Trophoblast cell (in vitro differentiated cells and primary cell): Measurements from ENCODE around the gene TAAR1.

Source experiments
- DNase-seq, 2 donors: peaks; one replicate each; pipeline ENCODE4 v3.0.0-alpha.2; 2016
- H2AFZ ChIP-seq: 2 replicates; pipeline ENCODE4 v1.6.1; 2013; ENCODE audit warnings: low read length, moderate library complexity, mild to moderate bottlenecking; ENCODE audit not compliant: insufficient read depth, poor library complexity
- H2AK5ac ChIP-seq: 2 replicates; pipeline ENCODE4 v1.6.1; 2013; ENCODE audit warnings: mild to moderate bottlenecking, low read length
- H2BK120ac ChIP-seq: 2 replicates; pipeline ENCODE4 v1.6.1; 2013; ENCODE audit warnings: low read length, mild to moderate bottlenecking, moderate library complexity; ENCODE audit not compliant: insufficient read depth, poor library complexity
- H2BK12ac ChIP-seq: 2 replicates; pipeline ENCODE4 v1.6.1; 2013; ENCODE audit warnings: mild to moderate bottlenecking, low read length, moderate library complexity
- H2BK5ac ChIP-seq: 2 replicates; pipeline ENCODE4 v1.6.1; 2013; ENCODE audit warnings: low read length, low read depth, moderate library complexity, mild to moderate bottlenecking; ENCODE audit not compliant: poor library complexity
- H3K14ac ChIP-seq: 2 replicates; pipeline ENCODE4 v1.6.1; 2013; ENCODE audit warnings: mild to moderate bottlenecking, low read length
- H3K18ac ChIP-seq: 2 replicates; pipeline ENCODE4 v1.6.1; 2013; ENCODE audit warnings: mild to moderate bottlenecking, low read length
- H3K23ac ChIP-seq: 2 replicates; pipeline ENCODE4 v1.6.1; 2013; ENCODE audit warnings: low read length
- H3K27ac ChIP-seq: 2 replicates; pipeline ENCODE4 v1.5.1; 2013; ENCODE audit warnings: low read depth, mild to moderate bottlenecking, inconsistent platforms, low read length, moderate library complexity
- H3K27me3 ChIP-seq: 2 replicates; pipeline ENCODE4 v1.6.1; 2013; ENCODE audit warnings: inconsistent platforms, mild to moderate bottlenecking, low read length, moderate library complexity; ENCODE audit not compliant: insufficient read depth
- H3K36me3 ChIP-seq, 2 experiments: 1 replicate in 1 of 2; 2 replicates in 1 of 2; pipeline ENCODE4 v1.6.1; 2013; ENCODE audit warnings: low read length in 2 of 2, mild to moderate bottlenecking in 2 of 2, moderate library complexity in 1 of 2; ENCODE audit not compliant: insufficient read depth in 2 of 2, control insufficient read depth in 1 of 2
- H3K4ac ChIP-seq: 2 replicates; pipeline ENCODE4 v1.6.1; 2013; ENCODE audit warnings: low read depth, mild to moderate bottlenecking, low read length, moderate library complexity
- H3K4me1 ChIP-seq, 2 experiments: 1 replicate in 1 of 2; 2 replicates in 1 of 2; pipeline ENCODE4 v1.6.1; 2013; ENCODE audit warnings: low read length in 2 of 2, mild to moderate bottlenecking in 2 of 2, moderate library complexity in 1 of 2; ENCODE audit not compliant: insufficient read depth in 2 of 2, control insufficient read depth in 1 of 2
- H3K4me2 ChIP-seq: 2 replicates; pipeline ENCODE4 v1.6.1; 2013; ENCODE audit warnings: inconsistent platforms, mild to moderate bottlenecking, low read length, moderate library complexity
- H3K4me3 ChIP-seq: 2 replicates; pipeline ENCODE4 v1.5.1; 2013; ENCODE audit warnings: mild to moderate bottlenecking, low read depth, low read length, inconsistent platforms
- H3K79me1 ChIP-seq: one replicate; pipeline ENCODE4 v1.6.1; 2013; ENCODE audit warnings: low read length
- H3K79me2 ChIP-seq: 2 replicates; pipeline ENCODE4 v1.6.1; 2013; ENCODE audit warnings: low read length, mild to moderate bottlenecking; ENCODE audit not compliant: control insufficient read depth, insufficient read depth, poor library complexity
- H3K9ac ChIP-seq: 2 replicates; pipeline ENCODE4 v1.6.1; 2013; ENCODE audit warnings: mild to moderate bottlenecking, low read length
- H3K9me3 ChIP-seq: 2 replicates; pipeline ENCODE4 v1.6.1; 2013; ENCODE audit warnings: low read depth, mild to moderate bottlenecking, control low read depth, inconsistent platforms, low read length; ENCODE audit not compliant: insufficient read depth
- H4K12ac ChIP-seq: 2 replicates; pipeline ENCODE4 v1.6.1; 2013; ENCODE audit warnings: low read depth, mild to moderate bottlenecking, low read length, moderate library complexity
- H4K8ac ChIP-seq: 2 replicates; pipeline ENCODE4 v1.6.1; 2013; ENCODE audit warnings: low read depth, mild to moderate bottlenecking, low read length, moderate library complexity
- H4K91ac ChIP-seq: one replicate; pipeline ENCODE4 v1.6.1; 2013; ENCODE audit warnings: low read depth, mild to moderate bottlenecking, low read length, moderate library complexity
- WGBS: extraction: QIAGEN DNeasy Blood & Tissue Kit; methylation state at CpG from one replicate; pipeline ENCODE4 v1.1.7; 2013; ENCODE audit warnings: missing lambda C conversion rate; ENCODE audit not compliant: insufficient read length, insufficient coverage; ENCODE audit errors: extremely low coverage; 5-methylcytosine and 5-hydroxymethylcytosine counted together

TAAR1 gene

DNA sequence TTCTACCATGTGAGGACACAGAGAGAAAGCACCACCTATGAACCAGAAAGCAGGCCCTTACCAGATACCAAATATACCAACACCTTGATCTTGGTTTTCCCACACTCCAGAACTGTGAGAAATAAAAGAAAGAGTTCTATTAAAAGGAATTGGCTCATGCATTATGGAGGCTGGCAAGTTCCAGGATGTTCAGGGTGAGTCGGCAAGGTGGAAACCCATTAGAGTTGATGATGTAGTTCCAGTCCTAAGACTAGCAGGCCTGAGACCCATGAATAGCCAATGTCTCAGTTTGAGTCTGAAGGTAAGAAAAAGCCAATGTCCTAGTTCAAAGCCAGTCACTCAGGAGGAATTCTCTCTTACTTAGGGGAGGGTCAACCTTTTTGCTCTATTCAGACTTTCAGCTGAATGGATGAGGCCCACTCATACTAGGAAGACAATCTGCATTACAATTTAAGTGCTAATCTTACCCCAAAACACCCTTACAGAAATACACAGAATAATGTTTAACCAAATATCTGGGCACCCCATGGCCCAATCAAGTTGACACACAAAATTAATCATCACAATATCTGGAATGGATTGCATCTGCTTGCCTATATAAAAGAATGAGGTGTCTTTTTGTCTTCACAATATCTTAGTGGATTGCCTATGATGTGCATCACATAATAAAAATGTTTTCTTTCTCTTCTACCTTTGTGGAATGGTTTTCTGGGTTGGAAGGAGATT, 5.5 kb upstream of the TAAR1 start:
- no peak for DNase-seq
- H3K23ac ChIP-seq, result no peak overlapping the region
- peak overlapping the region; percentile 56 for H2AK5ac ChIP-seq
- no peak overlapping the region for H4K91ac ChIP-seq
- no peak overlapping the region for H3K4me3 ChIP-seq
- H3K18ac ChIP-seq, result no peak overlapping the region
- H3K27me3 ChIP-seq, result no peaks in the 10 kb centered on the region
- H2BK5ac ChIP-seq, result no peak overlapping the region
- no peak overlapping the region for H3K4me2 ChIP-seq
- no peak overlapping the region for H4K12ac ChIP-seq
- no peak overlapping the region for H3K14ac ChIP-seq
- WGBS, result no CpG with 5 or more reads among the region's 1 CpG
- no peak overlapping the region for H2BK120ac ChIP-seq
- no peaks in the 10 kb centered on the region for H3K36me3 ChIP-seq
- no peak overlapping the region for H3K27ac ChIP-seq
- H3K79me1 ChIP-seq, result no peaks in the 10 kb centered on the region
- no peaks in the 10 kb centered on the region for H3K79me2 ChIP-seq
- H2BK12ac ChIP-seq, result peak overlapping the region; percentile 60
- H3K9me3 ChIP-seq, result no peaks in the 10 kb centered on the region
- H2AFZ ChIP-seq, result no peak overlapping the region
- no peaks in the 10 kb centered on the region for H3K4me1 ChIP-seq
- H3K9ac ChIP-seq, result no peak overlapping the region
- H4K8ac ChIP-seq, result no peak overlapping the region
- H3K4ac ChIP-seq, result peak overlapping the region; percentile 31

DNA sequence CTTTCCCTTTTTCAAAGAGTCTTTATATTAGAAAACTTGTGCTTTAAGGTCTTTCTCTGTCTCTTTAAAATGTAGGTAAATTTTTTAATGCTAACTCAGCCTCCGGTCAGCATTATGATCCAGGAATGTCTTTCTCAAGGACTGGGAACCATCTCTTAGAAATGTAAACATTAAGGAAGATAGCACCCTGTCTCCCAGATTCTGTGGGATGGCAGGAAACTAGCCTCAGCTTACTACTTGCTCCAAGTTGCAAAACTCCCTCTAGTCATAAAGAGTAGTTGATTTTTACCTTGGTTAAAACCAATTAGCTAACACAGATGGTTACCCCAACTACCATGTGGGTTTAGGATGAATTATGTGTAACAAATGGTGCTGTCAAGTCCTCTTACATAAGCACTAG, 4.7 kb upstream of the TAAR1 start:
- Histone ChIP-seq H3K23ac (no peak overlapping the region), H3K9me3 (no peaks in the 10 kb centered on the region), H2BK12ac (no peak overlapping the region), H3K4ac (no peak overlapping the region), H3K4me2 (no peak overlapping the region), H3K27ac (no peak overlapping the region), H4K12ac (no peak overlapping the region), H3K18ac (no peak overlapping the region), H3K4me1 (no peaks in the 10 kb centered on the region), H3K9ac (no peak overlapping the region), H3K14ac (no peak overlapping the region), H3K4me3 (no peak overlapping the region), H3K27me3 (no peaks in the 10 kb centered on the region), H2BK5ac (no peak overlapping the region), H3K79me1 (no peaks in the 10 kb centered on the region), H2BK120ac (no peak overlapping the region), H4K8ac (no peak overlapping the region), H4K91ac (no peak overlapping the region), H3K36me3 (no peaks in the 10 kb centered on the region), H2AFZ (no peak overlapping the region), H3K79me2 (no peaks in the 10 kb centered on the region), H2AK5ac (no peak overlapping the region)
- WGBS, result no CpG with 5 or more reads among the region's 1 CpG
- no peak for DNase-seq

DNA sequence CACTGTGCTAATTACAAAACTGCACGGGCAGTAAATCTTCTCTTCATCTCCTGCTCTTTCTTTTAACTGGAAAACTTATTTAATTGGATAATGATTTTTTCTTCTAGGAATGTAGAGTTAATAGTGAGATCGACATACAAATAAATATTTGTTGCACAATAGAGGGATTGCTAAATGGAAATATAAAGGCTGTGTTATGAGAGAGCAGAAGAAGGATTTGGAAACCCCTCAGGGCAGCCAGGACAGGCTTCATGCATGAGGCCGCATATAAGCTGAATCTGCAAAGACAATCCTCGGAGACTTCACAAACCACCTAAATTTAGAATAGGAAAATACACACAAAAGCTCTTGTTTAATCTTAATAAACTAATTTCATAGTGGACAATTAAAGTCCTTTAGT, 2.9 kb upstream of the TAAR1 start:
- Histone ChIP-seq H2BK120ac (no peak overlapping the region), H2AK5ac (no peak overlapping the region), H3K9me3 (no peaks in the 10 kb centered on the region), H3K79me2 (no peaks in the 10 kb centered on the region), H3K79me1 (no peaks in the 10 kb centered on the region), H3K9ac (no peak overlapping the region), H4K91ac (no peak overlapping the region), H2AFZ (no peak overlapping the region), H3K27ac (no peak overlapping the region), H3K23ac (no peak overlapping the region), H2BK5ac (no peak overlapping the region), H2BK12ac (no peak overlapping the region), H3K27me3 (no peaks in the 10 kb centered on the region), H4K12ac (no peak overlapping the region), H4K8ac (no peak overlapping the region), H3K4me2 (no peak overlapping the region), H3K36me3 (no peaks in the 10 kb centered on the region), H3K18ac (no peak overlapping the region), H3K4me1 (no peaks in the 10 kb centered on the region), H3K4me3 (no peak overlapping the region), H3K14ac (no peak overlapping the region), H3K4ac (no peak overlapping the region)
- no peak for DNase-seq
- no CpG with 5 or more reads among the region's 4 CpGs for WGBS

DNA sequence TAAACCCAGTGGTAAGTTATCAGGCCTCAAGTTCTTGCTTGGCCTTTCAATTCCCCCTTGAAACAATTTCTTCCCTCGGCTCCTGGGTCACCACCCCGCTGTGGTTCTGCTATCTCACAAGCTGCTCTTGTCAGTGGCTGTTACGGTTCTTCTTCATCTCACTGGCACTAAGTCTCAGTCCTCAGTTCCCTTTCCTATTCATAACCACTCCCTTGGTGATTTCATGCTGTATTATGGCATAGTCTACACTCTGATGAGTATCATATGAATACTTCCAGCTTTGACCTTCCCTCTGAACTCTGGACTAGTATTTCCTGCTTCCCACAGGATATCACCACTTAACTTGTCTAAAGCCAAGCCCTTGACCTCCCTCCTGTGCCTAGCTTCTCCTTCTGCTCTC, 7.9 kb downstream of the TAAR1 start:
- Histone ChIP-seq H3K9me3 (no peaks in the 10 kb centered on the region), H3K27ac (no peak overlapping the region), H3K79me1 (peaks cover 2% of the 10 kb centered on the region), H2BK12ac (no peak overlapping the region), H3K27me3 (no peaks in the 10 kb centered on the region), H3K14ac (no peak overlapping the region), H4K8ac (no peak overlapping the region), H3K4me1 (no peaks in the 10 kb centered on the region), H3K4me3 (no peak overlapping the region), H3K79me2 (no peaks in the 10 kb centered on the region), H3K4me2 (no peak overlapping the region), H3K36me3 (no peaks in the 10 kb centered on the region), H2AFZ (no peak overlapping the region), H2BK5ac (no peak overlapping the region), H2AK5ac (no peak overlapping the region), H4K91ac (no peak overlapping the region), H3K4ac (no peak overlapping the region), H3K18ac (no peak overlapping the region), H2BK120ac (no peak overlapping the region), H3K9ac (no peak overlapping the region), H4K12ac (no peak overlapping the region), H3K23ac (no peak overlapping the region)
- WGBS, result no CpG with 5 or more reads among the region's 3 CpGs
- no peak for DNase-seq
